WTC11 (cell line): Measurements from ENCODE around the gene PKHD1.

Experiments used
- CTCF ChIP-seq: fragments of 200-600 bp; IDR thresholded peaks from 2 replicates; pipeline ENCODE4 v1.8.0; 2022; ENCODE audit warnings: antibody characterized with exemption
- E2F4 ChIP-seq: sonication (generic); formaldehyde crosslinking; IDR thresholded peaks from 2 replicates; pipeline ENCODE4 v1.8.1; 2022; ENCODE audit warnings: low read depth, mild to moderate bottlenecking, moderate library complexity, missing genetic modification reagents, borderline replicate concordance
- IRF1 ChIP-seq: sonication (generic); formaldehyde crosslinking; IDR thresholded peaks from 2 replicates; pipeline ENCODE4 v1.8.0; 2023; ENCODE audit warnings: missing genetic modification reagents
- IRF2 ChIP-seq: sonication (generic); formaldehyde crosslinking; IDR thresholded peaks from 2 replicates; pipeline ENCODE4 v1.8.0; 2022; ENCODE audit warnings: low read depth, missing genetic modification reagents, borderline replicate concordance
- ZBTB21 ChIP-seq: sonication (generic); formaldehyde crosslinking; IDR thresholded peaks from 2 replicates; pipeline ENCODE4 v1.8.1; 2023; ENCODE audit warnings: mild to moderate bottlenecking, missing genetic modification reagents, borderline replicate concordance

- no peak for TF ChIP-seq IRF1
- no peak for TF ChIP-seq CTCF
- TF ChIP-seq IRF2 (CRISPR knock-in tag): no peak
- TF ChIP-seq E2F4 (CRISPR knock-in tag): no peak
- TF ChIP-seq ZBTB21 (CRISPR knock-in tag): no peak
These were observed 132.7 kb downstream of the PKHD1 start for GRCh38 chr6:51954681-51955080.
